Measurements from ENCODE around the gene ASAP3.
"Not testable (repeated sequence)": the region's sequence is repeated elsewhere in the genome, so short reads cannot be mapped to it uniquely, and the experiment has no call there.

The ASAP3 gene

GRCh38 chr1:23383577-23384311, 100.2 kb downstream of the ASAP3 start:
- no peaks in the 10 kb centered on the region for H3K4me1 ChIP-seq (ENCODE audit: low read length)
- no peak overlapping the region for H3K9ac ChIP-seq (ENCODE audit: low read length)
- no peaks in the 10 kb centered on the region for H3K9me3 ChIP-seq (replicated peaks; ENCODE audit: insufficient read depth, low read length)
- TF ChIP-seq CTCF (IDR thresholded peaks at IDR 0.05; ENCODE audit: low read length) (no peak), EZH2phosphoT487 (IDR thresholded peaks at IDR 0.05; ENCODE audit: low read length) (no peak), EZH2 (optimal IDR thresholded peaks at IDR 0.05; ENCODE audit: low read depth, low read length) (no peak)
- no peaks in the 10 kb centered on the region for H3K79me2 ChIP-seq (ENCODE audit: low read length)
- no peaks in the 10 kb centered on the region for H3K36me3 ChIP-seq (replicated peaks; ENCODE audit: insufficient read depth, low read length)
- DNase-seq, result no peak
- no peak overlapping the region for H3K4me3 ChIP-seq (ENCODE audit: low read length)
- H2AFZ ChIP-seq (ENCODE audit: low read length), result no peak overlapping the region
- H3K9me2 ChIP-seq (replicated peaks; ENCODE audit: insufficient read depth, low read length), result no peaks in the 10 kb centered on the region
- H3K27ac ChIP-seq (ENCODE audit: low read length), result no peak overlapping the region
- no peaks in the 10 kb centered on the region for H4K20me1 ChIP-seq (ENCODE audit: insufficient read depth, low read length)
- no peaks in the 10 kb centered on the region for H3F3A ChIP-seq (ENCODE audit: insufficient read depth, low read length)
- H3K27me3 ChIP-seq (replicated peaks; ENCODE audit: insufficient read depth, low read length), result no peaks in the 10 kb centered on the region
- no peak overlapping the region for H3K4me2 ChIP-seq (ENCODE audit: low read depth, low read length)

DNA sequence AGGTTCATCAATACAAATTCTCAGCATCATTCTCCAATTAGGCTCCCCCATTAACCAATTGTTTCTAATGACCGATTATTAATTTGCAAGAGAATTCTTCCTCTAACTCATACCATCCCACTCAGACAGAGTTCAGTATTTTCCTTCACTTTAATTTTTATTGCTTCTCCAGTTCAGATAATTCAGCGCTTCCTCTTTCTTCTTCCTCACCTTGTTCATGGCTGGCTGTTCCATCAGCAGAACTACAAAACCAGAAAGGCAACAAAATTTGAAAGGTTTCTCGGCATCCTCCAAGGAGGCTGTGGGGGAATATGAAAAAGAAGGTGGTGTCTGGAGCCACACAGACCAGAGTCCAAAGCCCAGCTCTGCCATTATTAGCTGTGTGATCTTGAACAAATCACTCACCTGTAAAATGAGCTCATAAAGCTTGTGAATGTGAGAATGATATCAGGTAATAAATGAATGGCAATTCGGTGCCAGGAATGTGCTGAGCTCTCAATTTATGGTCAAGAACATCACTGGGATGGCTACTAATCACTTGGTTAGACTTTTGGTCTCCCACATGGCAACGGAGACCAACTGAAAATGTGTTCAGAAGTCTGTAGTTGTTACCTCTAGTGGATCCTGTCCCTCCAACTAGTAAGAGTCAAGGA, 102.6 kb downstream of the ASAP3 start:
- H3K4me3 ChIP-seq (ENCODE audit: low read length), result no peak overlapping the region
- no peaks in the 10 kb centered on the region for H3K27me3 ChIP-seq (replicated peaks; ENCODE audit: insufficient read depth, low read length)
- H3K9ac ChIP-seq (ENCODE audit: low read length), result no peak overlapping the region
- H3K79me2 ChIP-seq (ENCODE audit: low read length), result no peaks in the 10 kb centered on the region
- H3K4me2 ChIP-seq (ENCODE audit: low read depth, low read length), result no peak overlapping the region
- no peak for TF ChIP-seq EZH2 (optimal IDR thresholded peaks at IDR 0.05; ENCODE audit: low read depth, low read length)
- TF ChIP-seq CTCF (IDR thresholded peaks at IDR 0.05; ENCODE audit: low read length), result no peak
- no peak for TF ChIP-seq EZH2phosphoT487 (IDR thresholded peaks at IDR 0.05; ENCODE audit: low read length)
- H3K27ac ChIP-seq (ENCODE audit: low read length), result no peak overlapping the region
- H2AFZ ChIP-seq (ENCODE audit: low read length), result no peak overlapping the region
- no peak for DNase-seq
- no peaks in the 10 kb centered on the region for H3K4me1 ChIP-seq (ENCODE audit: low read length)
- H3K9me3 ChIP-seq (replicated peaks; ENCODE audit: insufficient read depth, low read length), result no peaks in the 10 kb centered on the region
- H3K9me2 ChIP-seq (replicated peaks; ENCODE audit: insufficient read depth, low read length), result no peaks in the 10 kb centered on the region
- H3K36me3 ChIP-seq (replicated peaks; ENCODE audit: insufficient read depth, low read length), result no peaks in the 10 kb centered on the region
- H3F3A ChIP-seq (ENCODE audit: insufficient read depth, low read length), result no peaks in the 10 kb centered on the region
- no peaks in the 10 kb centered on the region for H4K20me1 ChIP-seq (ENCODE audit: insufficient read depth, low read length)

DNA sequence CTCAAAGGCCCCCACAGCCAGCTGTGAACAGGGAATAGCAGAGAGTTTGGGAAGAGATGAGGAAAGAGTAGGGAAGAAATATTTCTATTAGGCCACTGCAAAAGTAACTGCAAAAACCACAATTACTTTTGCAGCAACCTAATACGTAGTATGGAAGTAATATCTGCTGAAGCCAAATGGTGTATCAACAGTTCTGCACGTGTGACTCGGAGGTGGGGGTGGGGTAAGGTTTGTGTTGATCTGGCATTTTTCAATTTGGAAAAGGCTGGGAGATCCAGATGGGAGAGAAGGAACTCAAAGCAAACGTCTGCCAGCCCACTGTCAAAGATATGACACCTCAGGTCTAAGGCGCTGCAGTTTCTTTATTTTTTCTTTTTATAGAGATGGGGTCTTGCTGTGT, 103.3 kb downstream of the ASAP3 start:
- Histone ChIP-seq H3K9ac (ENCODE audit: low read length) (no peak overlapping the region), H3K9me3 (replicated peaks; ENCODE audit: insufficient read depth, low read length) (no peaks in the 10 kb centered on the region), H3K27ac (ENCODE audit: low read length) (no peak overlapping the region), H3K27me3 (replicated peaks; ENCODE audit: insufficient read depth, low read length) (no peaks in the 10 kb centered on the region), H3K9me2 (replicated peaks; ENCODE audit: insufficient read depth, low read length) (no peaks in the 10 kb centered on the region), H3K36me3 (replicated peaks; ENCODE audit: insufficient read depth, low read length) (no peaks in the 10 kb centered on the region), H3K4me1 (ENCODE audit: low read length) (no peaks in the 10 kb centered on the region), H3K4me2 (ENCODE audit: low read depth, low read length) (no peak overlapping the region), H4K20me1 (ENCODE audit: insufficient read depth, low read length) (no peaks in the 10 kb centered on the region), H2AFZ (ENCODE audit: low read length) (no peak overlapping the region), H3F3A (ENCODE audit: insufficient read depth, low read length) (no peaks in the 10 kb centered on the region), H3K79me2 (ENCODE audit: low read length) (no peaks in the 10 kb centered on the region), H3K4me3 (ENCODE audit: low read length) (no peak overlapping the region)
- no peak for DNase-seq
- TF ChIP-seq CTCF (IDR thresholded peaks at IDR 0.05; ENCODE audit: low read length), result no peak
- TF ChIP-seq EZH2 (optimal IDR thresholded peaks at IDR 0.05; ENCODE audit: low read depth, low read length), result no peak
- TF ChIP-seq EZH2phosphoT487 (IDR thresholded peaks at IDR 0.05; ENCODE audit: low read length), result no peak

- not testable (repeated sequence) for H3K4me2 ChIP-seq (ENCODE audit: low read depth, low read length); H3K4me1 ChIP-seq (ENCODE audit: low read length); H4K20me1 ChIP-seq (ENCODE audit: insufficient read depth, low read length); H3F3A ChIP-seq (ENCODE audit: insufficient read depth, low read length); H3K27me3 ChIP-seq (replicated peaks; ENCODE audit: insufficient read depth, low read length); H3K36me3 ChIP-seq (replicated peaks; ENCODE audit: insufficient read depth, low read length); DNase-seq; H3K9me3 ChIP-seq (replicated peaks; ENCODE audit: insufficient read depth, low read length); H3K9me2 ChIP-seq (replicated peaks; ENCODE audit: insufficient read depth, low read length); H3K79me2 ChIP-seq (ENCODE audit: low read length); H3K27ac ChIP-seq (ENCODE audit: low read length); H3K9ac ChIP-seq (ENCODE audit: low read length); H2AFZ ChIP-seq (ENCODE audit: low read length); H3K4me3 ChIP-seq (ENCODE audit: low read length)
These were observed 103.7 kb downstream of the ASAP3 start for GRCh38 chr1:23380236-23380635.

Data from MM.1S (cell line).